Subcutaneous adipose tissue (tissue), 4 donors: ENCODE measurements around the gene METTL13. TPM values are rescaled to one million over a fixed set of nuclear protein-coding genes. Genes with fewer than 3 reads are reported as not detected.

Experiments
- CTCF ChIP-seq: fragments of 450-650 bp; IDR thresholded peaks from one replicate; pipeline ENCODE4 v1.5.1; 2016; ENCODE audit warnings: low read depth, mild to moderate bottlenecking, control low read depth, antibody characterized with exemption, moderate library complexity
- total RNA-seq, 4 donors: library from RNA; depleted of rRNA; stranded (reverse); fragments of >200 nt; gene quantifications; one replicate each; pipeline ENCODE4 v1.1.0, GENCODE V29; 2016

METTL13 gene
- total RNA-seq, 4 donors from 2014 or later: 15.0 to 26.9 (median 22.0) TPM

- no peak for TF ChIP-seq CTCF
These were observed 5.1 kb downstream of the METTL13 start for GRCh38 chr1:171786534-171786933.

GRCh38 chr1:171787686-171788480, 6.4 kb downstream of the METTL13 start:
- no peak for TF ChIP-seq CTCF

- TF ChIP-seq CTCF: no peak
These were observed 7.2 kb downstream of the METTL13 start for GRCh38 chr1:171788696-171789095.

- no peak for TF ChIP-seq CTCF
These were observed 8.9 kb downstream of the METTL13 start for GRCh38 chr1:171790318-171790717.

GRCh38 chr1:171792656-171793369, 11.4 kb downstream of the METTL13 start:
- TF ChIP-seq CTCF: no peak

GRCh38 chr1:171793636-171794035, 12.2 kb downstream of the METTL13 start:
- TF ChIP-seq CTCF: no peak

- TF ChIP-seq CTCF: no peak
These were observed 12.6 kb downstream of the METTL13 start for GRCh38 chr1:171794085-171794484.
